Anterior cingulate cortex (tissue), 58 donors: ENCODE data around the gene MRC2.
"Not testable (repeated sequence)": the region's sequence is repeated elsewhere in the genome, so short reads cannot be mapped to it uniquely, and the experiment has no call there.

Experiments used
- DNase-seq, 58 donors: peaks; one replicate each; lab custom pipeline; 2025; lab: John Stamatoyannopoulos, UW

The MRC2 gene

GRCh38 chr17:62676231-62676943, 48.9 kb downstream of the MRC2 start:
- DNase-seq = no peak

- DNase-seq = peak in 13 of 58 donors; percentile 8 to 47 (median 12)
These were observed 49.6 kb downstream of the MRC2 start for GRCh38 chr17:62676952-62677596.

DNA sequence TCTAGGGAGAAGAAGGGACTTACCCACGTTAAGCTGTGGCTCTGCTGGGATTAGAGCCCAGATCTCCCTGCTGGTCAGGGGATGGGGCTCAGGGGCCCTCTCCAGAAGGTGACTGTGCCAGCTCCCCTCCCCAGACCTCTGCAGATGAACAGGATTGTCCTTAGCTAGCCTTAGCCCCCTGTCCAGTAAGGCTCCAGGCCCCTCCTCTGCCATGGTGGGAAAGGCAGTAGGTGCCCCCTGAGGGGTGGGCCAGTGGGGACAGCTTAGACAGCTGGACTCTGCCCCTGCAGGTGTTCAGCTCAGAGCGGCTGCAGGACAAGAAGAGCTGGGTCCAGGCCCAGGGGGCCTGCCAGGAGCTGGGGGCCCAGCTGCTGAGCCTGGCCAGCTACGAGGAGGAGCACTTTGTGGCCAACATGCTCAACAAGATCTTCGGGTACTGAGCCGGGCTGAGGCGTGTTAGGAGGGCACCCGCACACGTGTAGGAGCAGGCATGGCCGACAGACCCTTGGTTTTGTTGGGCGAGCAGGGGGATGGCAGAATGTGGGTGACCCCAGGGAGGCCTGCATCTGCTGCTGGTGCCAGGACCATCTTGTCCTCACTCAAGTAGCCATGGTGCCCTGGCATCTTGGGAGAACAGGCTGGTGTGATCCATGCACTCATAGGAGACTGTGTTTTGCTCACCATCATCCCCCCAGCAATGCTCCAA, 50.9 kb downstream of the MRC2 start:
- DNase-seq = no peak

DNA sequence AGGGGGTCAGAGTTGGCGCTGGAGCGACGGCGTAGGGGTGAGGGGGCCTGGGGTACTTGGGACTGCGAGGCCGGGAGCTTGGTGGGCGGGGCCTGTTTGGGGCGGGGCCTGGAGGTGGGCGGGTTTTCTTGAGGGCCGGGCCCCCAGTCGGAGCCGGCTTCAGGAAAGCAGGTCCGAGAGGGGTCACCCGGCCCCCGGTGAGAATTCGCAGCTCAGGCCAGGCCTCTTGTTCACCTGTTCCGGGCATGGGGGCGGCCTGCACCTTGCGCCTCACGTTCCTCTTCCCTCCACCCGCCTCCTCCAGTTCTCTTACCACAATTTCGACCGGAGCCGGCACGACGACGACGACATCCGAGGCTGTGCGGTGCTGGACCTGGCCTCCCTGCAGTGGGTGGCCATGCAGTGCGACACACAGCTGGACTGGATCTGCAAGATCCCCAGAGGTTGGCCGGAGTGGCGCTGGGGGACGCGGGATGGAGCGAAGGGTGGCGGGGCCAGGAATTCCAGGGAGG, 52.5 kb downstream of the MRC2 start:
- no peak for DNase-seq

DNA sequence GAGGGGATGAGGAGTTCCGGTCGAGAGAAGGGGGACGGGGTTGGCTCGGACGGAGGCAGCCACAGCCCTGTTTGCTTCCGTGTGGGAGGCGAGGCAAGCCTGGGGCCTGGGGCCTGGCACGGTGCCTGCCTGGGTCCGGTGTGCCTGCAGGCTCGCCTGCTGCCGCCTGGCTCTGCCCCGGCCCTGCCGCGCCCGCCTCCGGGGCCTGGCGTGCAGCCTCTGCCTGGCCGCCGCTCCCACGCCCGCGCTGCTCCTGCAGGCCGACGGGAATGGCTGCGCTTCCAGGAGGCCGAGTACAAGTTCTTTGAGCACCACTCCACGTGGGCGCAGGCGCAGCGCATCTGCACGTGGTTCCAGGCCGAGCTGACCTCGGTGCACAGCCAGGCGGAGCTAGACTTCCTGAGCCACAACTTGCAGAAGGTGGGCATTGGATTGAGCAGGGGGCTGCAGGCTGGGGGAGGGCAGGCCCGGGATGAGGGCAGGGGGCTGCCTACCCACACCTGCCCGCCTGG, 53.1 kb downstream of the MRC2 start:
- peak in 38 of 58 donors; percentile 8 to 76 (median 35) for DNase-seq

- DNase-seq = no peak
These were observed 53.8 kb downstream of the MRC2 start for GRCh38 chr17:62681061-62681938.

GRCh38 chr17:62681939-62682381, 54.5 kb downstream of the MRC2 start:
- peak in 30 of 58 donors; percentile 9 to 77 (median 42) for DNase-seq

GRCh38 chr17:62684179-62684578, 56.7 kb downstream of the MRC2 start:
- no peak for DNase-seq

DNA sequence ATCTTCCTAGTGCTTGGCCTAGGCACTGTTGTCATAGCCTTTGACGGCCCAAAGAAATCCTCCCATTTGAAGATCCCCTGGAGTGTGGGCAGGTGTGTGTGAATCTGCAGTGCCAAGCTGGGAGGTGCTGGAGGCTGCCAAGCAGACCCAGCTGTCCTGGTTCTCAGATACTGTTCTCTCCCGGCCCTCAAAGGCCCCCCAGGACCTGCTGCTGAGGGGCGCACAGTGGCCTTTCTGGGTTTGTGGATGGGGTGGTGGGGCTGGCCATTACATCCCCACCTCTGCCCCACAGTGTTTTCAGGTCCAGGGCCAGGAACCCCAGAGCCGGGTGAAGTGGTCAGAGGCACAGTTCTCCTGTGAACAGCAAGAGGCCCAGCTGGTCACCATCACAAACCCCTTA, 60.5 kb downstream of the MRC2 start:
- no peak for DNase-seq

- peak in 4 of 58 donors; percentile 4 to 16 (median 13) for DNase-seq
These were observed 61.1 kb downstream of the MRC2 start for GRCh38 chr17:62688398-62689160.

DNA sequence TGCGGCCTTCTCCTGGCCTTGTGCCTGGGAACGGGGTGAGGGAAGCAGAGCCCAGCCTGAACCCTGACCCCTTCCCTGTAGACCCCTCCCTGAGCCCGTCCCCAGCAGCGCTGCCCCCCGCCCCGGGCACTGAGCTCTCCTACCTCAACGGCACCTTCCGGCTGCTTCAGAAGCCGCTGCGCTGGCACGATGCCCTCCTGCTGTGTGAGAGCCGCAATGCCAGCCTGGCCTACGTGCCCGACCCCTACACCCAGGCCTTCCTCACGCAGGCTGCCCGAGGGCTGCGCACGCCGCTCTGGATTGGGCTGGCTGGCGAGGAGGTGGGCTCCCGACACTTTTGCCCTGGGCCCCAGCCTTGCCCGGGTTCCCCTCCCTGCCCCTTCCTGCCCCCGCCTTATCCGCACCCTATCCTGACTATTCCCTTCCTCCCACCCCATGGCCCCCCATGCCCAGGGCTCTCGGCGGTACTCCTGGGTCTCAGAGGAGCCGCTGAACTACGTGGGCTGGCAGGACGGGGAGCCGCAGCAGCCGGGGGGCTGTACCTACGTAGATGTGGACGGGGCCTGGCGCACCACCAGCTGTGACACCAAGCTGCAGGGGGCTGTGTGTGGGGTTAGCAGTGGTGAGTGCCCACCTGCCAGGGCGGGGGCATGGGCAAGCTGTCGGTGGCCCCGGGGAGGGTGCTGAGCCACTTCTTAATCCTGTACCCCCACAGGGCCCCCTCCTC, 62.1 kb downstream of the MRC2 start:
- peak in 1 of 58 donors; percentile 20 for DNase-seq

DNA sequence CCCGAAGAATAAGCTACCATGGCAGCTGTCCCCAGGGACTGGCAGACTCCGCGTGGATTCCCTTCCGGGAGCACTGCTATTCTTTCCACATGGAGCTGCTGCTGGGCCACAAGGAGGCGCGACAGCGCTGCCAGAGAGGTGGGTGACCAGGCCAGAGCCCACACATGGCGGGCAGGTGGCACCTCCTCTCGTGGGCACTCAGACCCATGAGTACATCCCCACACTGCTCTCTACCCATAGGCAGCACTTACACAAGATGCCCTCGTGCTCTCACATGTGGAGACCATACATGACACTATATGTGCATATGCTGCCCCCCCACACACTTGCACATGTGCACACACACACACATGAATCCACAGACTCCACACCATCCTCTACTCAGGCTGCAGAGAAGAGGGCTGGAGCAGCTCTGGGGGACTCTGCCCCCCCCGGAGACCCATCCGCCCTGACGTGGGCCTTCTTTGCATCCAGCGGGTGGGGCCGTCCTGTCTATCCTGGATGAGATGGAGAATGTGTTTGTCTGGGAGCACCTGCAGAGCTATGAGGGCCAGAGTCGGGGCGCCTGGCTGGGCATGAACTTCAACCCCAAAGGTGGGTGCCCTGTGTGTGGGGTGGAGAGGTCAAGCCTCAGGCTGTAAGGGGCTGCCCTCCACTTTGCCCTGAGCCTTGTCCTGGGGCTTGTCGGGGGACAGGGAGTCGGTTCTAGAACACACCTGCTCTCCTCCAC, 62.9 kb downstream of the MRC2 start:
- no peak for DNase-seq

- not testable (repeated sequence) for DNase-seq
These were observed 64.1 kb downstream of the MRC2 start for GRCh38 chr17:62691589-62691915.

GRCh38 chr17:62692159-62692651, 64.7 kb downstream of the MRC2 start:
- DNase-seq = no peak

DNA sequence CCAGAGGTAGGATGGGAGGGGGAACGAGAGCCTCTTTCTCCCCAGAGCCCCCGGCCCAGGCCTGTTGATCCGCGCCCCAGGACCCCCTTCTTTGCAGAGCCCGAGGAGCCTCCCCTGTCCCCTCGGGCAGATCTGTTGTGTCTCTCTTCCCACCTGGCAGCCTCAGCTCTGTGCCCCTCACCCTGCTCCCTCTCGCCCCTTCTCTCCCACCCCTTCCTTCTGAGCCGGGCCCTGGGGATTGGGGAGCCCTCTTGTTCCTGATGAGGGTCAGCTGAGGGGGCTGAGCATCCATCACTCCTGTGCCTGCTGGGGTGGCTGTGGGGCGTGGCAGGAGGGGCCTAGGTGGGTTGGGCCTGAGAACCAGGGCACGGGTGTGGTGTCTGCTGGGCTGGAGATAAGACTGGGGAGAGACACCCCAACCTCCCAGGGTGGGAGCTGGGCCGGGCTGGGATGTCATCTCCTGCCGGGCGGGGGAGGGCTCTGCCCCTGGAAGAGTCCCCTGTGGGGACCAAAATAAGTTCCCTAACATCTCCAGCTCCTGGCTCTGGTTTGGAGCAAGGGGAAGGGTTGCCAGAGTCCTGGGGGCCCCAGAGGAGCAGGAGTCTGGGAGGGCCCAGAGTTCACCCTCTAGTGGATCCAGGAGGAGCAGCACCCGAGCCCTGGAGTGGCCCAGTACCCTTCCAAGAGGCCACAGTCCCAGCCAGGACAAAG, 65.4 kb downstream of the MRC2 start:
- no peak for DNase-seq

- DNase-seq = no peak
These were observed 66.3 kb downstream of the MRC2 start for GRCh38 chr17:62693616-62694409.
